Measurements from ENCODE around the gene ATP13A4.

ATP13A4 gene

GRCh38 chr3:193403307-193403706 lies 151.4 kb downstream of the ATP13A4 start:
- Mint-ChIP-seq H3K36me3 (ENCODE audit: insufficient read depth) (no peaks in the 10 kb centered on the region), H3K4me3 (no peak overlapping the region), H3K27ac (ENCODE audit: low read depth) (no peak overlapping the region), H3K9me3 (no peaks in the 10 kb centered on the region), H3K4me1 (no peaks in the 10 kb centered on the region), H3K27me3 (no peaks in the 10 kb centered on the region)
- ATAC-seq (replicated peaks; ENCODE audit: extremely low read depth, poor library complexity, severe bottlenecking) = no peak
- no peak for DNase-seq (ENCODE audit: low spot score in 2 of 2)

GRCh38 chr3:193400304-193400703 lies 154.4 kb downstream of the ATP13A4 start:
- no peaks in the 10 kb centered on the region for H3K4me1 Mint-ChIP-seq
- no peaks in the 10 kb centered on the region for H3K9me3 Mint-ChIP-seq
- H3K27me3 Mint-ChIP-seq = no peaks in the 10 kb centered on the region
- no peak overlapping the region for H3K4me3 Mint-ChIP-seq
- DNase-seq (ENCODE audit: low spot score in 2 of 2) (no peak), ATAC-seq (replicated peaks; ENCODE audit: extremely low read depth, poor library complexity, severe bottlenecking) (no peak)
- no peak overlapping the region for H3K27ac Mint-ChIP-seq (ENCODE audit: low read depth)
- no peaks in the 10 kb centered on the region for H3K36me3 Mint-ChIP-seq (ENCODE audit: insufficient read depth)

- Mint-ChIP-seq H3K27me3 (no peaks in the 10 kb centered on the region), H3K4me1 (no peaks in the 10 kb centered on the region), H3K27ac (ENCODE audit: low read depth) (no peak overlapping the region), H3K36me3 (ENCODE audit: insufficient read depth) (no peaks in the 10 kb centered on the region), H3K9me3 (no peaks in the 10 kb centered on the region), H3K4me3 (no peak overlapping the region)
- DNase-seq (ENCODE audit: low spot score in 2 of 2) (no peak), ATAC-seq (replicated peaks; ENCODE audit: extremely low read depth, poor library complexity, severe bottlenecking) (no peak)
These were observed 158.0 kb downstream of the ATP13A4 start for GRCh38 chr3:193396451-193397244.

- no peak overlapping the region for H3K27ac Mint-ChIP-seq (ENCODE audit: low read depth)
- DNase-seq (ENCODE audit: low spot score in 2 of 2) (no peak), ATAC-seq (replicated peaks; ENCODE audit: extremely low read depth, poor library complexity, severe bottlenecking) (no peak)
- H3K4me1 Mint-ChIP-seq = no peaks in the 10 kb centered on the region
- H3K36me3 Mint-ChIP-seq (ENCODE audit: insufficient read depth) = no peaks in the 10 kb centered on the region
- no peaks in the 10 kb centered on the region for H3K9me3 Mint-ChIP-seq
- peaks cover 22% of the 10 kb centered on the region for H3K27me3 Mint-ChIP-seq
- H3K4me3 Mint-ChIP-seq = no peak overlapping the region
These were observed 162.8 kb downstream of the ATP13A4 start for GRCh38 chr3:193391902-193392301.

- H3K4me3 Mint-ChIP-seq = no peak overlapping the region
- no peaks in the 10 kb centered on the region for H3K9me3 Mint-ChIP-seq
- DNase-seq (ENCODE audit: low spot score in 2 of 2) (no peak), ATAC-seq (replicated peaks; ENCODE audit: extremely low read depth, poor library complexity, severe bottlenecking) (no peak)
- peaks cover 22% of the 10 kb centered on the region for H3K27me3 Mint-ChIP-seq
- no peaks in the 10 kb centered on the region for H3K36me3 Mint-ChIP-seq (ENCODE audit: insufficient read depth)
- H3K4me1 Mint-ChIP-seq = no peaks in the 10 kb centered on the region
- no peak overlapping the region for H3K27ac Mint-ChIP-seq (ENCODE audit: low read depth)
These were observed 165.4 kb downstream of the ATP13A4 start for GRCh38 chr3:193389335-193389734.

GRCh38 chr3:193388361-193388760 lies 166.3 kb downstream of the ATP13A4 start:
- Mint-ChIP-seq H3K4me3 (no peak overlapping the region), H3K4me1 (no peaks in the 10 kb centered on the region), H3K9me3 (no peaks in the 10 kb centered on the region), H3K27me3 (peaks cover 22% of the 10 kb centered on the region), H3K27ac (ENCODE audit: low read depth) (no peak overlapping the region), H3K36me3 (ENCODE audit: insufficient read depth) (no peaks in the 10 kb centered on the region)
- no peak for ATAC-seq (replicated peaks; ENCODE audit: extremely low read depth, poor library complexity, severe bottlenecking)
- no peak for DNase-seq (ENCODE audit: low spot score in 2 of 2)

- no peak for DNase-seq (ENCODE audit: low spot score in 2 of 2)
- ATAC-seq (replicated peaks; ENCODE audit: extremely low read depth, poor library complexity, severe bottlenecking) = no peak
- Mint-ChIP-seq H3K27ac (ENCODE audit: low read depth) (no peak overlapping the region), H3K9me3 (no peaks in the 10 kb centered on the region), H3K27me3 (peaks cover 22% of the 10 kb centered on the region), H3K36me3 (ENCODE audit: insufficient read depth) (no peaks in the 10 kb centered on the region), H3K4me3 (no peak overlapping the region), H3K4me1 (no peaks in the 10 kb centered on the region)
These were observed 167.1 kb downstream of the ATP13A4 start for GRCh38 chr3:193387596-193387995.

- ATAC-seq (replicated peaks; ENCODE audit: extremely low read depth, poor library complexity, severe bottlenecking) (no peak), DNase-seq (ENCODE audit: low spot score in 2 of 2) (no peak)
- no peaks in the 10 kb centered on the region for H3K36me3 Mint-ChIP-seq (ENCODE audit: insufficient read depth)
- H3K27ac Mint-ChIP-seq (ENCODE audit: low read depth) = no peak within 1 kb of the TSS
- H3K4me1 Mint-ChIP-seq = no peaks in the 10 kb centered on the region
- H3K4me3 Mint-ChIP-seq = no peak within 1 kb of the TSS
- no peaks in the 10 kb centered on the region for H3K9me3 Mint-ChIP-seq
- peaks cover 42% of the 10 kb centered on the region for H3K27me3 Mint-ChIP-seq
These were observed 176.0 kb downstream of the ATP13A4 start, which contains the start of gene ATP13A5 for GRCh38 chr3:193378706-193379105. ATP13A5 (minus strand) TSS chr3:193378753; CDS start chr3:193378725, 28 bp downstream.

GRCh38 chr3:193377591-193377990 lies 177.1 kb downstream of the ATP13A4 start:
- Mint-ChIP-seq H3K4me3 (no peak overlapping the region), H3K9me3 (no peaks in the 10 kb centered on the region), H3K27me3 (peaks cover 53% of the 10 kb centered on the region), H3K27ac (ENCODE audit: low read depth) (no peak overlapping the region), H3K4me1 (no peaks in the 10 kb centered on the region), H3K36me3 (ENCODE audit: insufficient read depth) (no peaks in the 10 kb centered on the region)
- ATAC-seq (replicated peaks; ENCODE audit: extremely low read depth, poor library complexity, severe bottlenecking) = no peak
- no peak for DNase-seq (ENCODE audit: low spot score in 2 of 2)

GRCh38 chr3:193375614-193376013 lies 179.1 kb downstream of the ATP13A4 start:
- no peaks in the 10 kb centered on the region for H3K36me3 Mint-ChIP-seq (ENCODE audit: insufficient read depth)
- H3K27me3 Mint-ChIP-seq = peaks cover 56% of the 10 kb centered on the region
- no peak overlapping the region for H3K27ac Mint-ChIP-seq (ENCODE audit: low read depth)
- ATAC-seq (replicated peaks; ENCODE audit: extremely low read depth, poor library complexity, severe bottlenecking) = no peak
- no peak overlapping the region for H3K4me3 Mint-ChIP-seq
- H3K4me1 Mint-ChIP-seq = no peaks in the 10 kb centered on the region
- no peak for DNase-seq (ENCODE audit: low spot score in 2 of 2)
- no peaks in the 10 kb centered on the region for H3K9me3 Mint-ChIP-seq

- H3K36me3 Mint-ChIP-seq (ENCODE audit: insufficient read depth) = no peaks in the 10 kb centered on the region
- no peak for ATAC-seq (replicated peaks; ENCODE audit: extremely low read depth, poor library complexity, severe bottlenecking)
- no peak overlapping the region for H3K27ac Mint-ChIP-seq (ENCODE audit: low read depth)
- H3K9me3 Mint-ChIP-seq = no peaks in the 10 kb centered on the region
- DNase-seq (ENCODE audit: low spot score in 2 of 2) = no peak
- no peaks in the 10 kb centered on the region for H3K4me1 Mint-ChIP-seq
- H3K27me3 Mint-ChIP-seq = peaks cover 35% of the 10 kb centered on the region
- no peak overlapping the region for H3K4me3 Mint-ChIP-seq
These were observed 181.9 kb downstream of the ATP13A4 start for GRCh38 chr3:193372783-193373182.

- no peaks in the 10 kb centered on the region for H3K36me3 Mint-ChIP-seq (ENCODE audit: insufficient read depth)
- no peaks in the 10 kb centered on the region for H3K9me3 Mint-ChIP-seq
- no peak for ATAC-seq (replicated peaks; ENCODE audit: extremely low read depth, poor library complexity, severe bottlenecking)
- no peak overlapping the region for H3K27ac Mint-ChIP-seq (ENCODE audit: low read depth)
- H3K27me3 Mint-ChIP-seq = peaks cover 5% of the 10 kb centered on the region
- no peak for DNase-seq (ENCODE audit: low spot score in 2 of 2)
- H3K4me1 Mint-ChIP-seq = no peaks in the 10 kb centered on the region
- H3K4me3 Mint-ChIP-seq = no peak overlapping the region
These were observed 186.8 kb downstream of the ATP13A4 start for GRCh38 chr3:193367868-193368267.

- H3K4me3 Mint-ChIP-seq = no peak overlapping the region
- ATAC-seq (replicated peaks; ENCODE audit: extremely low read depth, poor library complexity, severe bottlenecking) (no peak), DNase-seq (ENCODE audit: low spot score in 2 of 2) (no peak)
- H3K4me1 Mint-ChIP-seq = no peaks in the 10 kb centered on the region
- no peak overlapping the region for H3K27ac Mint-ChIP-seq (ENCODE audit: low read depth)
- peaks cover 18% of the 10 kb centered on the region for H3K27me3 Mint-ChIP-seq
- peaks cover 2% of the 10 kb centered on the region for H3K36me3 Mint-ChIP-seq (ENCODE audit: insufficient read depth)
- no peaks in the 10 kb centered on the region for H3K9me3 Mint-ChIP-seq
These were observed 197.4 kb downstream of the ATP13A4 start for GRCh38 chr3:193357291-193357690.
